B cell (primary cell): ENCODE results near the gene NDUFV3. TPM values are rescaled to one million over a fixed set of nuclear protein-coding genes. Genes with fewer than 3 reads are reported as not detected.
"Not testable (repeated sequence)": the region's sequence is repeated elsewhere in the genome, so short reads cannot be mapped to it uniquely, and the experiment has no call there.

ENCODE experiments used
- ATAC-seq: fragments of 200-7000 bp; cut with Tn5 transposase; one replicate; pipeline ENCODE4 v1.10.0; 2021; ENCODE audit warnings: low read depth, mild to moderate bottlenecking, moderate number of reproducible peaks, moderate library complexity
- CTCF ChIA-PET: fragments of 350-600 bp; sonication (Branson Sonifier 250); formaldehyde crosslinking; loops from one replicate; lab custom pipeline; 2021; ENCODE audit warnings: antibody characterized with exemption, inconsistent platforms; lab: Charles Lee
- POLR2A ChIA-PET: fragments of 350-600 bp; sonication (Branson Sonifier 250); formaldehyde crosslinking; loops from one replicate; lab custom pipeline; 2021; ENCODE audit warnings: antibody characterized with exemption; lab: Charles Lee
- DNase-seq: peaks from one replicate; pipeline ENCODE4 v3.0.0; 2013
- H2AFZ ChIP-seq: 2 replicates; pipeline ENCODE4 v1.6.1; 2012; ENCODE audit warnings: mild to moderate bottlenecking, low read depth, low read length; ENCODE audit not compliant: insufficient read depth, poor library complexity, severe bottlenecking
- H3K27ac ChIP-seq, 2 donors: 1 replicate in 1 of 2; 2 replicates in 1 of 2; pipeline ENCODE4 v1.5.1; 2012 to 2013; ENCODE audit warnings: low read length in 2 of 2, mild to moderate bottlenecking in 2 of 2, moderate library complexity in 1 of 2
- H3K27me3 ChIP-seq, 4 experiments: fragments of 200-600 bp in 1 of 4; sonication (generic) in 1 of 4; replicated peaks in 1 of 4; 1 replicate in 2 of 4; 2 replicates in 2 of 4; pipeline versions ENCODE4 v1.6.1 to v1.7.0; 2013 to 2016; ENCODE audit warnings: low read length in 3 of 4, mild to moderate bottlenecking in 2 of 4, mixed read lengths in 1 of 4, moderate library complexity in 1 of 4; ENCODE audit not compliant: insufficient read depth in 4 of 4, control insufficient read depth in 3 of 4; ENCODE audit errors: control extremely low read depth in 1 of 4
- H3K36me3 ChIP-seq, 2 experiments: replicated peaks in 1 of 2; 1 replicate in 1 of 2; 2 replicates in 1 of 2; pipeline versions ENCODE4 v1.6.1 to v1.7.1; 2013; ENCODE audit warnings: low read length in 1 of 2; ENCODE audit not compliant: insufficient read depth in 2 of 2, control insufficient read depth in 1 of 2; ENCODE audit errors: control extremely low read depth in 1 of 2, extremely low read depth in 1 of 2
- H3K4me1 ChIP-seq, 2 donors: fragments of 200-600 bp in 1 of 2; sonication (generic) in 1 of 2; 1 replicate in 1 of 2; 2 replicates in 1 of 2; pipeline versions ENCODE4 v1.5.1 to v1.6.1; 2013 to 2017; ENCODE audit warnings: low read length in 2 of 2; ENCODE audit not compliant: control insufficient read depth in 2 of 2, insufficient read depth in 2 of 2
- H3K4me2 ChIP-seq: replicated peaks from 2 replicates; pipeline ENCODE3; 2012; ENCODE audit warnings: mild to moderate bottlenecking, low read depth, low read length; ENCODE audit not compliant: poor library complexity, severe bottlenecking
- H3K4me3 ChIP-seq, 5 experiments: fragments of 200-600 bp in 1 of 5; sonication (generic) in 1 of 5; 1 replicate in 3 of 5; 2 replicates in 2 of 5; pipeline versions ENCODE4 v1.5.1 to v1.7.0; 2011 to 2016; ENCODE audit warnings: low read length in 4 of 5, mild to moderate bottlenecking in 4 of 5, low read depth in 2 of 5, control low read depth in 1 of 5, moderate library complexity in 1 of 5; ENCODE audit not compliant: insufficient read depth in 1 of 5; ENCODE audit errors: control extremely low read depth in 1 of 5, extremely low read depth in 1 of 5
- H3K79me2 ChIP-seq: fragments of 200-600 bp; sonication (generic); one replicate; pipeline ENCODE4 v1.6.0; 2016; ENCODE audit warnings: low read length; ENCODE audit not compliant: control insufficient read depth, insufficient read depth
- H3K9ac ChIP-seq: fragments of 200-600 bp; sonication (generic); 2 replicates; pipeline ENCODE4 v1.6.1; 2017; ENCODE audit warnings: mild to moderate bottlenecking, low read length, moderate library complexity
- H3K9me3 ChIP-seq, 3 donors: one replicate each; pipeline versions ENCODE4 v1.6.1 to v1.7.1; 2013; ENCODE audit warnings: low read length in 2 of 3; ENCODE audit not compliant: control insufficient read depth in 2 of 3, insufficient read depth in 1 of 3; ENCODE audit errors: control extremely low read depth in 1 of 3
- H4K20me1 ChIP-seq: 2 replicates; pipeline ENCODE4 v1.6.0; 2012; ENCODE audit warnings: mild to moderate bottlenecking, low read length; ENCODE audit not compliant: insufficient read depth, control insufficient read depth, poor library complexity, severe bottlenecking
- H3K27ac Mint-ChIP-seq: one replicate; pipeline ENCODE4 v1.8.0; 2021; ENCODE audit warnings: mixed read lengths
- H3K27me3 Mint-ChIP-seq: one replicate; pipeline ENCODE4 v1.8.0; 2021; ENCODE audit warnings: mixed read lengths
- H3K4me1 Mint-ChIP-seq: one replicate; pipeline ENCODE4 v1.8.0; 2021; ENCODE audit warnings: mixed read lengths
- H3K4me3 Mint-ChIP-seq: one replicate; pipeline ENCODE4 v1.8.0; 2021; ENCODE audit warnings: mixed read lengths
- H3K9me3 Mint-ChIP-seq: one replicate; pipeline ENCODE4 v1.8.0; 2022; ENCODE audit warnings: mixed read lengths; ENCODE audit not compliant: insufficient read depth
- CTCF ChIP-seq: fragments of 200-600 bp; IDR thresholded peaks from one replicate; pipeline ENCODE4 v1.8.0; 2022; ENCODE audit warnings: antibody characterized with exemption, mild to moderate bottlenecking
- EZH2 ChIP-seq: IDR thresholded peaks from 2 replicates; pipeline ENCODE4 v1.6.1; 2012; ENCODE audit warnings: borderline replicate concordance, low read depth, mild to moderate bottlenecking, moderate library complexity, low read length; ENCODE audit not compliant: insufficient read depth, poor library complexity, severe bottlenecking
- WGBS: methylation state at CpG from one replicate; pipeline ENCODE4 v1.1.5; 2013; ENCODE audit warnings: missing lambda C conversion rate; ENCODE audit not compliant: insufficient coverage; 5-methylcytosine and 5-hydroxymethylcytosine counted together
- intact Hi-C: fragments of 100-400 bp; cut with micrococcal nuclease; formaldehyde crosslinking; loops from one replicate; pipeline ENCODE4 v1.10.0; 2022
- polyA plus RNA-seq: library from polyadenylated mRNA; depleted of rRNA; stranded (reverse); fragments of >200 nt; gene quantifications from 2 replicates; pipeline ENCODE4 v1.2.3, GENCODE V29; 2012
- total RNA-seq, 2 donors: library from RNA; stranded (reverse); fragments of 120-200 nt in 1 of 2; gene quantifications; 1 replicate in 1 of 2; 2 replicates in 1 of 2; pipeline versions ENCODE4 v1.2.3 to v1.2.4, GENCODE V29; 2013 to 2022

The NDUFV3 gene
- total and polyA plus RNA-seq, 2 donors (not counting 1 experiment from before 2014, with no cell fraction given), result 14.0 to 29.7 TPM

- CTCF ChIA-PET, result no interaction called here
- no peak overlapping the region for H3K27ac Mint-ChIP-seq
- WGBS, result 82% methylated on average over 5 of the region's 13 CpGs
These were observed 38.6 kb downstream of the NDUFV3 start for GRCh38 chr21:42931560-42932235.

GRCh38 chr21:42932378-42933136 lies 39.4 kb downstream of the NDUFV3 start:
- ATAC-seq, H3K4me2 ChIP-seq, H4K20me1 ChIP-seq, intact Hi-C loops, H3K27ac Mint-ChIP-seq, H3K9me3 Mint-ChIP-seq, POLR2A ChIA-PET, H2AFZ ChIP-seq, H3K27me3 Mint-ChIP-seq, H3K27ac ChIP-seq, H3K27me3 ChIP-seq, H3K9ac ChIP-seq, H3K36me3 ChIP-seq, H3K79me2 ChIP-seq, H3K9me3 ChIP-seq, H3K4me3 Mint-ChIP-seq, H3K4me1 ChIP-seq, CTCF ChIA-PET, H3K4me3 ChIP-seq, DNase-seq: not testable (repeated sequence)
- peaks cover 10% of the 10 kb centered on the region for H3K4me1 Mint-ChIP-seq
- WGBS, result 95% methylated on average over 12 of the region's 16 CpGs

More at GRCh38 chr21:42931560-42932235, 38.6 kb downstream of the NDUFV3 start:
- no peak for DNase-seq
- Histone ChIP-seq H3K4me2 (no peak overlapping the region), H3K27me3 (no peaks in the 10 kb centered on the region), H3K27ac (no peak overlapping the region), H3K4me1 (peaks cover 0 to under 1% of the 10 kb centered on the region in 2 donors), H2AFZ (no peak overlapping the region), H3K36me3 (no peaks in the 10 kb centered on the region), H3K9me3 (no peaks in the 10 kb centered on the region), H4K20me1 (no peaks in the 10 kb centered on the region), H3K4me3 (no peak overlapping the region), H3K9ac (no peak overlapping the region), H3K79me2 (no peaks in the 10 kb centered on the region)
- no peak for TF ChIP-seq CTCF
- TF ChIP-seq EZH2, result no peak
- H3K4me3 Mint-ChIP-seq, result no peak overlapping the region
- no peak for ATAC-seq
- H3K4me1 Mint-ChIP-seq, result peaks cover 2% of the 10 kb centered on the region
- H3K27me3 Mint-ChIP-seq, result no peaks in the 10 kb centered on the region
- intact Hi-C loops, result no loop called here
- no peaks in the 10 kb centered on the region for H3K9me3 Mint-ChIP-seq
- POLR2A ChIA-PET, result no interaction called here

GRCh38 chr21:42933137-42933970 lies 40.2 kb downstream of the NDUFV3 start:
- H3K27me3 Mint-ChIP-seq, H3K9ac ChIP-seq, H3K4me2 ChIP-seq, H3K27ac ChIP-seq, intact Hi-C loops, H3K9me3 Mint-ChIP-seq, ATAC-seq, H3K4me1 ChIP-seq, H3K36me3 ChIP-seq, H3K4me3 ChIP-seq, H3K27me3 ChIP-seq, H3K79me2 ChIP-seq, H3K9me3 ChIP-seq, H4K20me1 ChIP-seq, POLR2A ChIA-PET, H2AFZ ChIP-seq, H3K4me3 Mint-ChIP-seq, DNase-seq, H3K27ac Mint-ChIP-seq: not testable (repeated sequence)
- WGBS, result 100% methylated on average over 2 of the region's 9 CpGs
- CTCF ChIA-PET, result interaction anchor here (0.8 kb wide), 1 partner anchor 769 kb away, joined by 3 read pairs; no protein-coding TSS in a partner anchor
- H3K4me1 Mint-ChIP-seq, result peaks cover 12% of the 10 kb centered on the region
